Fibroblast of lung (primary cell): Measurements from ENCODE around the gene KCNJ9.

Experiments used
- EZH2 ChIP-seq: IDR thresholded peaks from 2 replicates; pipeline ENCODE4 v1.5.1; 2012; ENCODE audit warnings: low read length, control low read depth, mild to moderate bottlenecking; ENCODE audit errors: missing control alignments
- TF ChIP-seq, protein P1 (sequence below), 2 donors: IDR thresholded peaks in 1 of 2; conservative IDR thresholded peaks in 1 of 2; 1 replicate in 1 of 2; 2 replicates in 1 of 2; pipeline ENCODE4 v1.5.1; 2011 to 2012; ENCODE audit warnings: low read length in 2 of 2, control low read depth in 1 of 2, inconsistent platforms in 1 of 2, low read depth in 1 of 2, mild to moderate bottlenecking in 1 of 2

DNA sequence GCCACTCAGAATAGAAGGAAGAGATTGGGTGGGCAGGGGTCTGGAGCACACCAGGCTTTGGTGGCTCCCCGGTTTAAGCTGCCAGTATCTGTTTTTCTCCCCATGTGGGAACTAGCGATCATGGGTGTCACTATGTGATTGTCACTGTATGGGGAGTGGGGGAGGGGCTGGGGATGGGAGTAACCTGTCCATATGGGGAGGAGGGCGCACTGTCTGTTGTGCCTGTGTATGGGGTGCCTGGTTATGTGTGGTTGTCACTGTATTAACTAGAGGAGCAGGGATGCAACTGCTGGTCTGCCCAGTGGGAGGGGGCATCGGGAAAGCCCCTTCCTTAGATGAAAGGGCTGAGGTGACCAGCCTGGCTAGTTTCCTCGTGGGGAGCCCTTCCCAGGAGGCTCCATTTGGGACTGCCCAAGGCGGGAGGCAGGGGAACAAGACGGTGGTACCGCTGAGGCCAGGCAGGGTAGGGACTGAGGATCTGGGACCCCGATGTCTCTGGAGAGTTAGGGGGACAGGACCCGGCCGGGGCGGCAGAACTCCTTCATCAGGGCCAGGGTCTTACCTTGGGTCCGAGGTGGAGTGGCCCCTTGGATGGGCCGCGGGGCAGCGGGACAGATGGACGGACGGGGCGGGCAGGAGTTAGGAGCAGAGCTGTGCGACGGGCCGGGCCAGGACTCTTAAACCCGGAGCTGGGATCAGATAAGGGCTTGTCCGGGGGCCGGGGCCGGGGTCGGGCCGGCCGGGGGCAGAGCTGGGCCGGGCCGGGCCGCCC, 11.7 kb upstream of the KCNJ9 start, which contains the start of gene KCNJ10:
- TF ChIP-seq, protein P1, sequence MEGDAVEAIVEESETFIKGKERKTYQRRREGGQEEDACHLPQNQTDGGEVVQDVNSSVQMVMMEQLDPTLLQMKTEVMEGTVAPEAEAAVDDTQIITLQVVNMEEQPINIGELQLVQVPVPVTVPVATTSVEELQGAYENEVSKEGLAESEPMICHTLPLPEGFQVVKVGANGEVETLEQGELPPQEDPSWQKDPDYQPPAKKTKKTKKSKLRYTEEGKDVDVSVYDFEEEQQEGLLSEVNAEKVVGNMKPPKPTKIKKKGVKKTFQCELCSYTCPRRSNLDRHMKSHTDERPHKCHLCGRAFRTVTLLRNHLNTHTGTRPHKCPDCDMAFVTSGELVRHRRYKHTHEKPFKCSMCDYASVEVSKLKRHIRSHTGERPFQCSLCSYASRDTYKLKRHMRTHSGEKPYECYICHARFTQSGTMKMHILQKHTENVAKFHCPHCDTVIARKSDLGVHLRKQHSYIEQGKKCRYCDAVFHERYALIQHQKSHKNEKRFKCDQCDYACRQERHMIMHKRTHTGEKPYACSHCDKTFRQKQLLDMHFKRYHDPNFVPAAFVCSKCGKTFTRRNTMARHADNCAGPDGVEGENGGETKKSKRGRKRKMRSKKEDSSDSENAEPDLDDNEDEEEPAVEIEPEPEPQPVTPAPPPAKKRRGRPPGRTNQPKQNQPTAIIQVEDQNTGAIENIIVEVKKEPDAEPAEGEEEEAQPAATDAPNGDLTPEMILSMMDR (conservative IDR thresholded peaks at IDR 0.05 in 1 of 2, IDR thresholded peaks at IDR 0.05 in 1 of 2; ENCODE audit: low read depth in 1 of 2, low read length in 2 of 2), result no peak
- TF ChIP-seq EZH2, result no peak
